ENCODE data around the gene REEP6.

DNA sequence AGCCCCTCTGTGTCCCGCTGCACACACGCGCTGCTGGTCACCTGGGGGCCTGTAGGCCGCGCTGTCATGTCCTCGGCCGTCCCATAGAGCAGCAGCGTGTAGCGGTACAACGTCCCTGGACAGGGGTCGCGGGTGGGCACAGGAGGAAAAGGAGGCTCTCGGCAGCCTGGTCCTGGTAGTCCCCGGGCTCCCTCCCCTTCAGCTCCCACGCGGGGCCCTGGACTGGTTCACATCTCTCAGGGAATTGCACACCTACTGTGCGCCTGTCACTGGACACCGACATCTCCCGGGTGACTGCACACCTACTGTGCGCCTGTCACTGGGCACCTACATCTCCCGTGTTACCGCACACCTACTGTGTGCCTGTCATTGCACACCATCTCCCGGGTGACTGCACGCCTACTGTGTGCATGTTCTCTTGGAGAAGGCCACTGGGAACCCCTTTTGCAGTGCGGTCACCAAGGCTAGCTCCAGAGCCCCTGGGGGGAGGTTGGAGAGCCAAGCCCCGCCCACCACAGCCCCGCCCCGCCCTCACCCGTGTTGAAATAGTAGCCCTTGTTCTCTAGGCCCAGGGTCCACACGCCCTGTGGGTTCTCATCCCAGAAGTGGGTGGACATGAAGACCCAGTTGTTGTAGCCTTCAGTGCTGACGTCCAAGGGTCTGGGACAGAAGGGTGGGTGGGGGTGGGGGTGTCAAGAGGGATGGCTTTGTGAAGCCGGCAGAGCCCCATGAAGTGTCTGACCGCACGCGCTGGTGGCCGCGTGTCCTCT is 8.4 kb upstream of the REEP6 start:
- TF ChIP-seq, protein P1, sequence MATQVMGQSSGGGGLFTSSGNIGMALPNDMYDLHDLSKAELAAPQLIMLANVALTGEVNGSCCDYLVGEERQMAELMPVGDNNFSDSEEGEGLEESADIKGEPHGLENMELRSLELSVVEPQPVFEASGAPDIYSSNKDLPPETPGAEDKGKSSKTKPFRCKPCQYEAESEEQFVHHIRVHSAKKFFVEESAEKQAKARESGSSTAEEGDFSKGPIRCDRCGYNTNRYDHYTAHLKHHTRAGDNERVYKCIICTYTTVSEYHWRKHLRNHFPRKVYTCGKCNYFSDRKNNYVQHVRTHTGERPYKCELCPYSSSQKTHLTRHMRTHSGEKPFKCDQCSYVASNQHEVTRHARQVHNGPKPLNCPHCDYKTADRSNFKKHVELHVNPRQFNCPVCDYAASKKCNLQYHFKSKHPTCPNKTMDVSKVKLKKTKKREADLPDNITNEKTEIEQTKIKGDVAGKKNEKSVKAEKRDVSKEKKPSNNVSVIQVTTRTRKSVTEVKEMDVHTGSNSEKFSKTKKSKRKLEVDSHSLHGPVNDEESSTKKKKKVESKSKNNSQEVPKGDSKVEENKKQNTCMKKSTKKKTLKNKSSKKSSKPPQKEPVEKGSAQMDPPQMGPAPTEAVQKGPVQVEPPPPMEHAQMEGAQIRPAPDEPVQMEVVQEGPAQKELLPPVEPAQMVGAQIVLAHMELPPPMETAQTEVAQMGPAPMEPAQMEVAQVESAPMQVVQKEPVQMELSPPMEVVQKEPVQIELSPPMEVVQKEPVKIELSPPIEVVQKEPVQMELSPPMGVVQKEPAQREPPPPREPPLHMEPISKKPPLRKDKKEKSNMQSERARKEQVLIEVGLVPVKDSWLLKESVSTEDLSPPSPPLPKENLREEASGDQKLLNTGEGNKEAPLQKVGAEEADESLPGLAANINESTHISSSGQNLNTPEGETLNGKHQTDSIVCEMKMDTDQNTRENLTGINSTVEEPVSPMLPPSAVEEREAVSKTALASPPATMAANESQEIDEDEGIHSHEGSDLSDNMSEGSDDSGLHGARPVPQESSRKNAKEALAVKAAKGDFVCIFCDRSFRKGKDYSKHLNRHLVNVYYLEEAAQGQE (IDR thresholded peaks at IDR 0.05; ENCODE audit: insufficient read depth in 1 of 2, low read depth in 2 of 2, low read length in 2 of 2), result no peak
- TF ChIP-seq POLR2AphosphoS5 (IDR thresholded peaks at IDR 0.05; ENCODE audit: low read depth, low read length) (no peak), FOXP2 (optimal IDR thresholded peaks at IDR 0.05; ENCODE audit: borderline replicate concordance, extremely low read depth, extremely low read length, insufficient read depth) (no peak), SIN3A (IDR thresholded peaks at IDR 0.05; ENCODE audit: borderline replicate concordance, insufficient read depth, low read length) (no peak), TAF1 (IDR thresholded peaks at IDR 0.05; ENCODE audit: borderline replicate concordance, insufficient read depth, low read length) (no peak)
